ENCODE data around the gene SMAD7. TPM values are rescaled to one million over a fixed set of nuclear protein-coding genes. Genes with fewer than 3 reads are reported as not detected.

Gene SMAD7
- total RNA-seq, 4 donors from 2014 or later = 19.6 to 23.9 (median 20.7) TPM

DNA sequence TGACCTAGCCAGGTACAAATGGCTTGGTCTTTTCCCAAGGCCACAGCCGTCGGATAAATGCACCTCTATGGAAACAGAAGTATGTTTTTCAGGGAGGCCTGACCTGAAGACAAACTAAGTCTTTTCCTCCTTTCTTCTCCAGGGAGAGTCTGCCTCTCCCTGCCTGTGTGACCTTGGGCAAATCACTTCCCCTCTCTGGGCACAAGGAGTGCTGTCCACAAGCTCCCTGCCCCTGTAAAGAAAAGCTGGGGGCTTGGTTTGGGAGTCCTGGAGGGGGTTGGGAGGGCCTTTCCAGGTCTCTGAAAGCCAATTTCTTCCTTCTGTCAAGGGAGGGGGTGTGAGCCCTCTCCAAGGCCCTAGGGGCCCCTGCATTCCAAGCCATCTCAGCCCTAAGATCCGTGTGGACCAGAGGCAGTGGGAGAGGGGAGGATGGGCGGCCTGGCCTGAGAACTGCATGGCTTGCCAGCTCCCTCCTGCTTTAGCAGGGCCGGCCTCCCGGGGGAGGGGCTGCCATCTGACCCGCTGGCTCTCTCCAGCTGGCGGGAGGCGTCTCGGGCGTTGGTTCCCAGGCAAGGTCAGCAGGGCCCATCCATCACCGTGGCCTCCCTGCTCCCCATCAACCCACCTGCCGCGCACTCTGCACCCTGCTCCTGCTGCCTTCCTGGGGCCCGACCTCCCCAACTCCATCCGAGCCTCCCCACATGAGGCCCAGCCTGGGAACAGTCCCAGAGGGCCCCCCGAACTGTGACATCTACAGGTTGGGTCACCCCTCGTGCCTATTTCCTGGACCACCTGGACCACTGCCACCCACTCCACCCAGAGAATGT is 61.4 kb downstream of the SMAD7 start:
- TF ChIP-seq, protein P1, sequence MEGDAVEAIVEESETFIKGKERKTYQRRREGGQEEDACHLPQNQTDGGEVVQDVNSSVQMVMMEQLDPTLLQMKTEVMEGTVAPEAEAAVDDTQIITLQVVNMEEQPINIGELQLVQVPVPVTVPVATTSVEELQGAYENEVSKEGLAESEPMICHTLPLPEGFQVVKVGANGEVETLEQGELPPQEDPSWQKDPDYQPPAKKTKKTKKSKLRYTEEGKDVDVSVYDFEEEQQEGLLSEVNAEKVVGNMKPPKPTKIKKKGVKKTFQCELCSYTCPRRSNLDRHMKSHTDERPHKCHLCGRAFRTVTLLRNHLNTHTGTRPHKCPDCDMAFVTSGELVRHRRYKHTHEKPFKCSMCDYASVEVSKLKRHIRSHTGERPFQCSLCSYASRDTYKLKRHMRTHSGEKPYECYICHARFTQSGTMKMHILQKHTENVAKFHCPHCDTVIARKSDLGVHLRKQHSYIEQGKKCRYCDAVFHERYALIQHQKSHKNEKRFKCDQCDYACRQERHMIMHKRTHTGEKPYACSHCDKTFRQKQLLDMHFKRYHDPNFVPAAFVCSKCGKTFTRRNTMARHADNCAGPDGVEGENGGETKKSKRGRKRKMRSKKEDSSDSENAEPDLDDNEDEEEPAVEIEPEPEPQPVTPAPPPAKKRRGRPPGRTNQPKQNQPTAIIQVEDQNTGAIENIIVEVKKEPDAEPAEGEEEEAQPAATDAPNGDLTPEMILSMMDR (IDR thresholded peaks at IDR 0.05) = no peak
- no peak for TF ChIP-seq POLR2A (IDR thresholded peaks at IDR 0.05)
- H3K4me3 ChIP-seq (ENCODE audit: low read depth, poor library complexity, severe bottlenecking) = no peak overlapping the region
- 85 to 88% methylated on average over 16 to 18 of the region's 18 CpGs for WGBS, 2 donors
- intact Hi-C loops (cut with DNase I; ENCODE audit: low total_unique reads) = no loop called here
- DNase-seq (ENCODE audit: low spot score in 2 of 2) = peak in 1 of 2 donors; percentile 81

- no peak for TF ChIP-seq POLR2A (IDR thresholded peaks at IDR 0.05)
- TF ChIP-seq, protein P1 (IDR thresholded peaks at IDR 0.05) = no peak
- DNase-seq (ENCODE audit: low spot score in 2 of 2) = peak in 1 of 2 donors; percentile 49
- H3K4me3 ChIP-seq (ENCODE audit: low read depth, poor library complexity, severe bottlenecking) = no peak overlapping the region
- WGBS, 2 donors = 90 to 95% methylated on average over 5 of the region's 5 CpGs
- intact Hi-C loops (cut with DNase I; ENCODE audit: low total_unique reads) = no loop called here
Observed at GRCh38 chr18:48888773-48889080, 62.0 kb downstream of the SMAD7 start.

DNA sequence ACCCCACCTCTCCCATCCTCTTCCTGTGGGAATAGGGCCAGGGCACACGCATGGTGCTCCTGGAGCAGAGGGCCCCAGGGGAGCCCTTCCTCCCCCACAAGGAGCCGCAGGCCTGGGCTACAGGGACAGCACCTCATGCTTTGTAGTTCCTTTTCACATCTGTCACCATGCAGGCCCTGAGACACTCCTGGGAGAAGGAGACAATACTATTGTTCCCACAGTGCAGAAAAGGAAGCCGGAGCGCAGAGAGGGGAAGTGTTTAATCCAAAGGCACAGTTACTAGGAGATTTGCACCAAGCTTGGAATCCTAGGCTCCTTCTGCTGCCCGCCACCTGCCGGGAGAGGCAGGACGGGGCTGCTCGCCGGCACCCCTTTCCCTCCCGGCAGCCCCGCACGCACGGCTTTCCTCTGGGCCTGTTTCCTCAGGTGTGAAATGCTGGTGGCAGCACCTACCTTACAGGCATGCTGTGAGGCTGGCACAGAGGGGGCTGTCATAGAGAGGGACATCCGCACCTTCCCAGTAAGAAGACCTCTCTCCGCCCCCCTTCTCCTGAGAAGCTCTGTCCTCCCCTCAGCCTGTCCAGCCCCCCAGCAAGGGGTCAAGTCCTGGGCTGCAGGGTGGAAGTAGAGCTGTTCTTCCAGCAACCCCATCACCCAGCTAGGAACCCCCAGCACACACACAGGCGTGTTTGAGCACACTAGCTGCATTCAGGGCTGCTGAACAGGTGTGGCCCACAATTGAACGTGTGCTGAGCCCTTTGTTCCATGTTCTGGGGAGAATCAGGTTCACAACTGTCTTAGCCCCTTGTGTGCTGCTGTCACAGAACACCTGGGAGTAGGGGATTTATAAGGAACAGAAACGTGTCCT is 62.6 kb downstream of the SMAD7 start:
- peak in 1 of 2 donors; percentile 62 for DNase-seq (ENCODE audit: low spot score in 2 of 2)
- H3K4me3 ChIP-seq (ENCODE audit: low read depth, poor library complexity, severe bottlenecking) = no peak overlapping the region
- no peak for TF ChIP-seq POLR2A (IDR thresholded peaks at IDR 0.05)
- TF ChIP-seq, protein P1 (IDR thresholded peaks at IDR 0.05) = no peak
- intact Hi-C loops (cut with DNase I; ENCODE audit: low total_unique reads) = no loop called here
- WGBS, 2 donors = 90 to 91% methylated on average over 17 to 18 of the region's 18 CpGs

GRCh38 chr18:48887294-48887904 is 63.4 kb downstream of the SMAD7 start:
- H3K4me3 ChIP-seq (ENCODE audit: low read depth, poor library complexity, severe bottlenecking) = no peak overlapping the region
- no peak for TF ChIP-seq POLR2A (IDR thresholded peaks at IDR 0.05)
- TF ChIP-seq, protein P1 (IDR thresholded peaks at IDR 0.05) = no peak
- WGBS, 2 donors = 92 to 95% methylated on average over 11 to 12 of the region's 12 CpGs
- intact Hi-C loops (cut with DNase I; ENCODE audit: low total_unique reads) = no loop called here
- peak in 1 of 2 donors; percentile 36 for DNase-seq (ENCODE audit: low spot score in 2 of 2)

DNA sequence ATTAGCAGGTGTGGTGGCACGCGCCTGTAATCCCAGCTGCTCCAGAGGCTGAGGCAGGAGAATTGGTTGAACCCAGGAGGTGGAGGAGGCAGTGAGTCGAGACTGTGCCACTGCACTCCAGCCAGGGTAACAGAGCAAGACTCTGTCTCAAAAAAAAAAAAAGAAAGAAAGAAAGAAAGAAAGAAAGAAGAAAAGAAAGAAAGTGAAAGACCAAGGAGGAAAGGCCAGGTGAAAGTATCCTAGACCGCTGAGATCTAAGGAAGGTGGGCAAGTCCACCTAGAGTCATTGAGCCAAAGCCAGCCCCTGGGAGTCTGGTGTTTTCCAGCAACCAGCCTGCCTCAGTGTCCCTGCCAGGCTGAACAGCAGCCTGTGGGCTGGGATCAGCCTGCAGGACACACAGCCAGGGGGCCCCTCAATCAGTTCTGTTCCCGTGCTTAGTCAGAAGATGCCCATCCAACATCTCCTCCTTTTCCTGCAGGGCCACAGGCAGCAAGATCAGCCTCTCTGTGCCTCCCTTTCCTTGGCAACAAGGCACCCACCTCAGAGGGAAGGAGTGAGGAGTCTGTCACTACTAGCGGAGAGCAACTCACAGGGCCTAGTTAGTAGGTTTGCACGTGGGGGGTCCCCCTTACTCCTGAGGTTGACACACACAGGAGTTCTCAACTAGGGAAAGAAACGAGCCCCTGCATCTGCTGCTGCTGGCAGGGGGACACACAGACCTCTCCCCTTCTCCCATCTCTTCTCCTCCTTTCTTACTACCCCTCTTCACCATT is 64.1 kb downstream of the SMAD7 start:
- TF ChIP-seq, protein P1 (IDR thresholded peaks at IDR 0.05) = no peak
- intact Hi-C loops (cut with DNase I; ENCODE audit: low total_unique reads) = no loop called here
- DNase-seq (ENCODE audit: low spot score in 2 of 2) = peak in 1 of 2 donors; percentile 65
- WGBS, 2 donors = 88 to 91% methylated on average over 7 to 8 of the region's 8 CpGs
- no peak overlapping the region for H3K4me3 ChIP-seq (ENCODE audit: low read depth, poor library complexity, severe bottlenecking)

All from lower leg skin (tissue), 4 donors.